Measurements from ENCODE around the gene CLIC1.

CLIC1 gene

GRCh38 chr6:31692353-31692752 lies 44.0 kb downstream of the CLIC1 start:
- TF ChIP-seq, protein P1, sequence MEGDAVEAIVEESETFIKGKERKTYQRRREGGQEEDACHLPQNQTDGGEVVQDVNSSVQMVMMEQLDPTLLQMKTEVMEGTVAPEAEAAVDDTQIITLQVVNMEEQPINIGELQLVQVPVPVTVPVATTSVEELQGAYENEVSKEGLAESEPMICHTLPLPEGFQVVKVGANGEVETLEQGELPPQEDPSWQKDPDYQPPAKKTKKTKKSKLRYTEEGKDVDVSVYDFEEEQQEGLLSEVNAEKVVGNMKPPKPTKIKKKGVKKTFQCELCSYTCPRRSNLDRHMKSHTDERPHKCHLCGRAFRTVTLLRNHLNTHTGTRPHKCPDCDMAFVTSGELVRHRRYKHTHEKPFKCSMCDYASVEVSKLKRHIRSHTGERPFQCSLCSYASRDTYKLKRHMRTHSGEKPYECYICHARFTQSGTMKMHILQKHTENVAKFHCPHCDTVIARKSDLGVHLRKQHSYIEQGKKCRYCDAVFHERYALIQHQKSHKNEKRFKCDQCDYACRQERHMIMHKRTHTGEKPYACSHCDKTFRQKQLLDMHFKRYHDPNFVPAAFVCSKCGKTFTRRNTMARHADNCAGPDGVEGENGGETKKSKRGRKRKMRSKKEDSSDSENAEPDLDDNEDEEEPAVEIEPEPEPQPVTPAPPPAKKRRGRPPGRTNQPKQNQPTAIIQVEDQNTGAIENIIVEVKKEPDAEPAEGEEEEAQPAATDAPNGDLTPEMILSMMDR (IDR thresholded peaks at IDR 0.05; ENCODE audit: low read depth, low read length, missing control alignments) = no peak
- no peak overlapping the region for H3K27ac ChIP-seq
- in situ Hi-C loops (cut with HindIII; ENCODE audit: low pct_ligation_motif_present, low sequenced_read_pairs) = no loop called here
- H3K4me3 ChIP-seq (ENCODE audit: low read depth, low read length) = no peak overlapping the region
- DNase-seq = no peak
- H3K27me3 ChIP-seq (replicated peaks) = no peaks in the 10 kb centered on the region
- peaks cover 63% of the 10 kb centered on the region for H3K36me3 ChIP-seq (replicated peaks)

- no peaks in the 10 kb centered on the region for H3K27me3 ChIP-seq (replicated peaks)
- peaks cover 70% of the 10 kb centered on the region for H3K36me3 ChIP-seq (replicated peaks)
- no peak for DNase-seq
- H3K4me3 ChIP-seq (ENCODE audit: low read depth, low read length) = no peak overlapping the region
- H3K27ac ChIP-seq = no peak overlapping the region
- in situ Hi-C loops (cut with HindIII; ENCODE audit: low pct_ligation_motif_present, low sequenced_read_pairs) = no loop called here
- TF ChIP-seq, protein P1 (IDR thresholded peaks at IDR 0.05; ENCODE audit: low read depth, low read length, missing control alignments) = no peak
These were observed 44.7 kb downstream of the CLIC1 start for GRCh38 chr6:31691564-31692108.

GRCh38 chr6:31691078-31691463 lies 45.3 kb downstream of the CLIC1 start:
- Histone ChIP-seq H3K27ac (no peak overlapping the region), H3K27me3 (replicated peaks) (no peaks in the 10 kb centered on the region), H3K36me3 (replicated peaks) (peaks cover 76% of the 10 kb centered on the region), H3K4me3 (ENCODE audit: low read depth, low read length) (no peak overlapping the region)
- TF ChIP-seq, protein P1 (IDR thresholded peaks at IDR 0.05; ENCODE audit: low read depth, low read length, missing control alignments) = no peak
- in situ Hi-C loops (cut with HindIII; ENCODE audit: low pct_ligation_motif_present, low sequenced_read_pairs) = no loop called here
- DNase-seq = no peak

DNA sequence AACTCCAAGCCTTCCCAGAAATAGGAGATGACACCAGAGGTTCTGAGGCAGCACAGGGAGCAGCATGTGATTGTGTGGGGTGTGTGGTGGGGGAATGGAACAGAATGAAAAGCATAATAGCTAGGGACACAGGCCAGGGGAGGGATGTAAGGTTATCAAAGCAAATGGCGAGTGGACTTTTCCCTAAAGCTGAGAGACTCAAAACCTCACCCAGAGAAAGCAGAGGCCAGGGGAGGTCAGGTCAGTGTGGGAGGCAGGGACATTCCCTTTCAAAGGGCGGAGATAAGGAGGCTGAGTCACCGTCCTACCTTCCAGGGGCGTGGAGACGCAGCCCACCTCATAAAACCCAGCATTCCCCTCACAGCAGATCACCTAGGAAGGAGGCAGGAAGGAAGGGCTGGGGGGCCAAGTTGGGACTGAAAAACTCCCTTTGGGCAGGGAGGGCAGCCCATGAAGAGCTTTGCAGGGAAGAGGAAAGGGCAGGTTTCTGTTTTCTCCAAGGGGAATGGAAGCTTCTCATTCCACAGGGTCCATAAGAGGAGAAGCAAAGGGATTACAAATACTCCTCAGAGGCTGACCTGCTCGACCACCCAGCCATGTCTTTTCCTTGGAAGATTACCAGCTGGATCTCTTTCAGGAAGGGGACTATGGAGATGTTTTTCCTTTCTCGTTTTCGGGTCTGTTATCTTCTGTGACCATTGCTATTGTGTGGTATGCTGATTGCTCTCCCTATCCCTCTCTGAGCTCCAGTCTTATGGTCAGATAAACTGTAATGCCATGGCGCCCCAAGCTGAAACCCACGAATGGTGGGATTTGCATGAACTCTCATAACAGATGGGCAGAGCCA lies 45.9 kb downstream of the CLIC1 start:
- H3K36me3 ChIP-seq (replicated peaks) = peaks cover 73% of the 10 kb centered on the region
- in situ Hi-C loops (cut with HindIII; ENCODE audit: low pct_ligation_motif_present, low sequenced_read_pairs) = no loop called here
- no peaks in the 10 kb centered on the region for H3K27me3 ChIP-seq (replicated peaks)
- DNase-seq = no peak
- H3K4me3 ChIP-seq (ENCODE audit: low read depth, low read length) = no peak overlapping the region
- H3K27ac ChIP-seq = no peak overlapping the region
- TF ChIP-seq, protein P1 (IDR thresholded peaks at IDR 0.05; ENCODE audit: low read depth, low read length, missing control alignments) = no peak

DNA sequence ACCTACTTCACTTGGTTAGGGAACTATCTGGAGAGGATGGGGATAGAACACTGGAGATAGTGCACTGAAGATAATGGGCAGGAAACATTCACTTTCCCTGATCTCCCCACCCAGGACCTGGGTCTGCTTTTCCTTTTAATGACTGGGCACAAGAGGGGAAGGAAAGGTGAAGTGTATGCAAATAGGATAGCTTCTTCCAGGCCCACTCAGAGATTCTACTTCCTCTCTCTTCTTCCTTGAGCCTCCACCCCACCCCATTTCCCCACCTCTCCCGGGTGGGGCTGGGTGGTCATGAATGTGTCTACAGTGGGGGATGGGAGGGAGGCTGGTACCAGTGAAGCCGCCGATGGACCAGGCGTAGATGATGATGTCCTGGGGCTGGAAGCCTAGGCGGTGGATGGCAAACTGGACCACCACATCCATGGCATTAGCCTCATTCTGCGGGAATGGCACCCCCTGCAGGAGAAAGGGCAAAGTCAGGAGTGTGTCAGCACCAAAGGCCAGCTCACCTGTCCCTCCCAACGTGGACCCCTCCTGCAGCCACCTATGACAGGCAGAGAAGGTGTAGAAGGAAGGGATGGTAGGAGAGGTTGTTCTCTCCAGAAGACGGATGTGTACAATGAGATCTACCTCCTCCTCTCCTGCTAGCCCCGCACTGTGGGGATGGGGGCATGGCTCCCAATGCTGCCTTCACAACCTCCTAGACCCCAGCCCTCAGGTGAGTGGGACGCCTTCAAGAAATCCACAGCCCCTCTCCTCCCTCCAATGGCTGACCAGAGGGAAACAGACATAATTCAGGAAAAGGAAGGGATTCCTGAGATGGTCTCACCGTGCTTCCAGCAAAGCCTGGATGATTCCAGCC lies 46.9 kb downstream of the CLIC1 start:
- TF ChIP-seq, protein P1 (IDR thresholded peaks at IDR 0.05; ENCODE audit: low read depth, low read length, missing control alignments) = peak; percentile 69
- Histone ChIP-seq H3K36me3 (replicated peaks) (peaks cover 67% of the 10 kb centered on the region), H3K27ac (no peak overlapping the region), H3K27me3 (replicated peaks) (no peaks in the 10 kb centered on the region), H3K4me3 (ENCODE audit: low read depth, low read length) (no peak overlapping the region)
- no peak for DNase-seq
- in situ Hi-C loops (cut with HindIII; ENCODE audit: low pct_ligation_motif_present, low sequenced_read_pairs) = no loop called here

Data from brain microvascular endothelial cell (primary cell).